HepG2 (cell line): ENCODE results near the gene NEDD4L. TPM values are rescaled to one million over a fixed set of nuclear protein-coding genes. Genes with fewer than 3 reads are reported as not detected.

ENCODE experiments used
- AGO1 ChIP-seq: fragments of 200-400 bp; formaldehyde crosslinking; IDR thresholded peaks from 2 replicates; pipeline ENCODE4 v1.6.1; 2017; ENCODE audit warnings: mild to moderate bottlenecking, low read depth, low read length, moderate library complexity; ENCODE audit not compliant: poor library complexity, severe bottlenecking
- AGO2 ChIP-seq: fragments of 200-400 bp; formaldehyde crosslinking; optimal IDR thresholded peaks from 2 replicates; pipeline ENCODE3; 2017; ENCODE audit warnings: mild to moderate bottlenecking, low read depth, low read length, moderate library complexity
- CBX5 ChIP-seq: sonication (generic); formaldehyde crosslinking; IDR thresholded peaks from 2 replicates; pipeline ENCODE4 v1.4.0; 2020; ENCODE audit warnings: missing genetic modification reagents, borderline replicate concordance
- DNMT1 ChIP-seq: sonication (generic); formaldehyde crosslinking; IDR thresholded peaks from 2 replicates; pipeline ENCODE4 v1.5.1; 2020; ENCODE audit warnings: mild to moderate bottlenecking, missing genetic modification reagents
- ELF1 ChIP-seq: sonication (generic); formaldehyde crosslinking; IDR thresholded peaks from 2 replicates; pipeline ENCODE4 v1.4.0; 2020; ENCODE audit warnings: missing genetic modification reagents
- EZH2 ChIP-seq: conservative IDR thresholded peaks from 2 replicates; pipeline ENCODE4 v1.6.1; 2012; ENCODE audit warnings: mild to moderate bottlenecking, low read depth, low read length, moderate library complexity
- FOXA1 ChIP-seq, 2 experiments: fragments of 450-650 bp in 1 of 2; sonication (generic) in 1 of 2; formaldehyde crosslinking in 1 of 2; IDR thresholded peaks; 2 replicates each; pipeline versions ENCODE4 v1.4.0 to v1.6.1; 2016 to 2020; ENCODE audit warnings: missing genetic modification reagents in 1 of 2
- FOXC1 ChIP-seq: sonication (generic); formaldehyde crosslinking; IDR thresholded peaks from 2 replicates; pipeline ENCODE4 v1.8.0; 2022; ENCODE audit warnings: mild to moderate bottlenecking, missing genetic modification reagents, borderline replicate concordance
- JUND ChIP-seq: sonication (generic); formaldehyde crosslinking; IDR thresholded peaks from 2 replicates; pipeline ENCODE4 v1.8.0; 2022; ENCODE audit warnings: mild to moderate bottlenecking, missing genetic modification reagents
- MTA1 ChIP-seq: sonication (generic); formaldehyde crosslinking; IDR thresholded peaks from 2 replicates; pipeline ENCODE4 v1.4.0; 2020; ENCODE audit warnings: missing genetic modification reagents, mild to moderate bottlenecking, borderline replicate concordance
- NFE2L1 ChIP-seq: sonication (generic); formaldehyde crosslinking; IDR thresholded peaks from 2 replicates; pipeline ENCODE4 v1.4.0; 2020; ENCODE audit warnings: missing genetic modification reagents, mild to moderate bottlenecking, borderline replicate concordance
- NR1H2 ChIP-seq: sonication (generic); formaldehyde crosslinking; IDR thresholded peaks from 2 replicates; pipeline ENCODE4 v1.8.1; 2022; ENCODE audit warnings: low read depth, missing genetic modification reagents, borderline replicate concordance
- PPARG ChIP-seq: conservative IDR thresholded peaks from 2 replicates; pipeline ENCODE4 v1.6.1; 2016; ENCODE audit warnings: missing biosample characterization, missing genetic modification reagents
- RNF2 ChIP-seq: fragments of 450-650 bp; conservative IDR thresholded peaks from 2 replicates; pipeline ENCODE4 v1.6.1; 2016; ENCODE audit warnings: low read depth
- SNAPC4 ChIP-seq: sonication (generic); formaldehyde crosslinking; IDR thresholded peaks from 2 replicates; pipeline ENCODE4 v1.4.0; 2020; ENCODE audit warnings: mild to moderate bottlenecking, missing genetic modification reagents
- TBX3 ChIP-seq: fragments of 450-650 bp; IDR thresholded peaks from 2 replicates; pipeline ENCODE4 v1.6.1; 2017; ENCODE audit warnings: antibody characterized with exemption, mild to moderate bottlenecking, inconsistent platforms, borderline replicate concordance
- TP53 ChIP-seq: sonication (generic); formaldehyde crosslinking; conservative IDR thresholded peaks from 2 replicates; pipeline ENCODE4 v1.4.0; 2020; ENCODE audit warnings: missing genetic modification reagents
- XBP1 ChIP-seq: sonication (generic); formaldehyde crosslinking; IDR thresholded peaks from 2 replicates; pipeline ENCODE4 v1.5.0; 2020; ENCODE audit warnings: missing genetic modification reagents
- ZBTB21 ChIP-seq: sonication (generic); formaldehyde crosslinking; IDR thresholded peaks from 2 replicates; pipeline ENCODE4 v1.4.0; 2020; ENCODE audit warnings: missing genetic modification reagents
- ZBTB42 ChIP-seq: sonication (generic); formaldehyde crosslinking; IDR thresholded peaks from 2 replicates; pipeline ENCODE4 v1.5.0; 2020; ENCODE audit warnings: mild to moderate bottlenecking, missing genetic modification reagents
- ZNF264 ChIP-seq: sonication (generic); formaldehyde crosslinking; IDR thresholded peaks from 2 replicates; pipeline ENCODE4 v1.4.0; 2020; ENCODE audit warnings: missing genetic modification reagents
- ZNF446 ChIP-seq: sonication (generic); formaldehyde crosslinking; IDR thresholded peaks from 2 replicates; pipeline ENCODE4 v1.5.0; 2020; ENCODE audit warnings: mild to moderate bottlenecking, missing genetic modification reagents
- ZNF761 ChIP-seq: sonication (generic); formaldehyde crosslinking; conservative IDR thresholded peaks from 2 replicates; pipeline ENCODE4 v1.4.0; 2020; ENCODE audit warnings: mild to moderate bottlenecking, missing genetic modification reagents
- ZSCAN9 ChIP-seq: IDR thresholded peaks from 2 replicates; pipeline ENCODE4 v1.6.1; 2016; ENCODE audit warnings: borderline replicate concordance
- polyA plus RNA-seq, 8 experiments: library from polyadenylated mRNA; depleted of rRNA in 3 of 8; stranded (reverse) in 7 of 8; unstranded in 1 of 8; fragments of >200 nt; fragmentation: Illumina TruSeq in 4 of 8; extraction: Trizol in 4 of 8; gene quantifications; 2 replicates each; pipeline versions ENCODE4 v1.2.1 to v1.2.3, GENCODE V29; 2011 to 2016; ENCODE audit warnings: low read depth in 4 of 8, missing spikeins in 1 of 8, mixed read lengths in 1 of 8; ENCODE audit not compliant: insufficient read depth in 1 of 8
- total RNA-seq, 5 experiments: library from RNA; depleted of rRNA; stranded (reverse); fragments of >200 nt; fragmentation: Illumina TruSeq; extraction: Trizol; gene quantifications; 2 replicates each; pipeline ENCODE4 v1.2.3, GENCODE V29; 2016; ENCODE audit warnings: low read depth in 1 of 5
- TF ChIP-seq, protein P1 (sequence below): IDR thresholded peaks from 2 replicates; pipeline ENCODE4 v1.6.1; 2016; ENCODE audit warnings: low read depth
- TF ChIP-seq, protein P2 (sequence below): sonication (generic); formaldehyde crosslinking; IDR thresholded peaks from 2 replicates; pipeline ENCODE4 v1.4.0; 2020; ENCODE audit warnings: missing genetic modification reagents

NEDD4L gene
- total and polyA plus RNA-seq, 2 of the 13 experiments (the other 11 are each of a cell fraction or from before 2014, with no cell fraction given), result 168 to 390 TPM

DNA sequence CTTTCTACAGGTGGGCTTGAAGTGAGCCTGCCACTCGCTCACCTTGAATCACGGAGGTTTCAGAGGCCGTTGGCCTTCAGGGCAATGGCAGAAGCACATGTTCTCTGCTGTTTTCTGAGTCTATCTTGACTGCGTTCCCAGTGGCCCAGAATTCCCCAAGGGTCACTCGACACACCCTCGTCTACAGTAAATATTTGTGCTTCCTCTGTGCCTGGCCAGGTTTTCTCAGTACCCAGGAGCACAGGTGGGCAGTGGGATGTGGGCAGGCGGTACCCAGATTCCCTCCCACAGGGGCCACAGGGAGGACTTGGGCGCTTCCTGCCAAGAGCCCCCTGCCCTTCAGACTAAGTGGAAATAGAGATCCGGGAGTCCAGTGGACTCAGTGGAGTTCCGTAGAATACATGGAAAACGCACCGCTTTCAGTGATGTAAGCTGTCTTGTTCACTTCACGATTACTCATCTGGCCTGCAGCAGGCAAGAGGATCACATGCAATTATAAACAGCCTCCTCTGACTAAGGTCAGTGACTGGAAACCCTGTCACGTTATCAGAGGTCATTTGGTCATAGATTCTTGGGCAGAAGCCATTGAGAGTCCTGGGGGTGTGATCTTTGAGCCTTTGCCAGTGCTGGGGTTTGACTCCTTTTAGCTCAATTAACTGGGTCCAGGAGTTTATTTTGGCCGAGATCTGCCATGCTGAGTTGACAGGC is 179.8 kb downstream of the NEDD4L start (continued):
- TF ChIP-seq TBX3 (peak; percentile 32; the same call in 1 of the 2 replicates), CBX5 (no peak), AGO1 (no peak), RNF2 (no peak), DNMT1 (CRISPR knock-in tag) (no peak), ZBTB21 (CRISPR knock-in tag) (no peak), EZH2 (no peak), XBP1 (CRISPR knock-in tag) (no peak), AGO2 (no peak), SNAPC4 (CRISPR knock-in tag) (no peak), PPARG (CRISPR knock-in tag) (no peak), ZBTB42 (CRISPR knock-in tag) (no peak), NFE2L1 (CRISPR knock-in tag) (no peak), MTA1 (CRISPR knock-in tag) (no peak), ZNF446 (CRISPR knock-in tag) (no peak), ZSCAN9 (CRISPR knock-in tag) (no peak), ZNF264 (CRISPR knock-in tag) (no peak), NR1H2 (CRISPR knock-in tag) (no peak), TP53 (CRISPR knock-in tag) (no peak), JUND (CRISPR knock-in tag) (no peak), FOXC1 (CRISPR knock-in tag) (no peak), ZNF761 (no peak), ELF1 (CRISPR knock-in tag) (no peak), FOXA1 (IDR thresholded peaks at IDR 0.05) (no peak), FOXA1 (CRISPR knock-in tag; IDR thresholded peaks at IDR 0.05) (no peak)
- TF ChIP-seq, protein P1, sequence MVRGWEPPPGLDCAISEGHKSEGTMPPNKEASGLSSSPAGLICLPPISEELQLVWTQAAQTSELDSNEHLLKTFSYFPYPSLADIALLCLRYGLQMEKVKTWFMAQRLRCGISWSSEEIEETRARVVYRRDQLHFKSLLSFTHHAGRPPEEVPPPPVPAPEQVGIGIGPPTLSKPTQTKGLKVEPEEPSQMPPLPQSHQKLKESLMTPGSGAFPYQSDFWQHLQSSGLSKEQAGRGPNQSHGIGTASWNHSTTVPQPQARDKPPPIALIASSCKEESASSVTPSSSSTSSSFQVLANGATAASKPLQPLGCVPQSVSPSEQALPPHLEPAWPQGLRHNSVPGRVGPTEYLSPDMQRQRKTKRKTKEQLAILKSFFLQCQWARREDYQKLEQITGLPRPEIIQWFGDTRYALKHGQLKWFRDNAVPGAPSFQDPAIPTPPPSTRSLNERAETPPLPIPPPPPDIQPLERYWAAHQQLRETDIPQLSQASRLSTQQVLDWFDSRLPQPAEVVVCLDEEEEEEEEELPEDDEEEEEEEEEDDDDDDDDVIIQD (CRISPR knock-in tag), result no peak
- TF ChIP-seq, protein P2, sequence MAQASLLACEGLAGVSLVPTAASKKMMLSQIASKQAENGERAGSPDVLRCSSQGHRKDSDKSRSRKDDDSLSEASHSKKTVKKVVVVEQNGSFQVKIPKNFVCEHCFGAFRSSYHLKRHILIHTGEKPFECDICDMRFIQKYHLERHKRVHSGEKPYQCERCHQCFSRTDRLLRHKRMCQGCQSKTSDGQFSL (CRISPR knock-in tag), result no peak
